PC-9 (cell line): Measurements from ENCODE around the gene TRMU.

ENCODE experiments used
- CTCF ChIP-seq: fragments of 200-600 bp; sonication (generic); conservative IDR thresholded peaks from 2 replicates; pipeline ENCODE4 v1.6.1; 2017; ENCODE audit warnings: mixed run types, antibody characterized with exemption, mild to moderate bottlenecking, moderate library complexity
- EZH2 ChIP-seq: fragments of 200-600 bp; sonication (generic); IDR thresholded peaks from 2 replicates; pipeline ENCODE4 v1.8.0; 2017; ENCODE audit warnings: antibody characterized with exemption, low read depth

- TF ChIP-seq CTCF (no peak), EZH2 (no peak)
These were observed 71.3 kb downstream of the TRMU start for GRCh38 chr22:46406791-46407190.
